Measurements from ENCODE around the gene ASIC4. TPM values are rescaled to one million over a fixed set of nuclear protein-coding genes. Genes with fewer than 3 reads are reported as not detected.

ASIC4 gene
- total and polyA plus RNA-seq, 9 of the 15 experiments (the other 6 are each of a cell fraction or from before 2014, with no cell fraction given) = 0.07 to 19.2 (median 4.8) TPM

GRCh38 chr2:219571311-219572236 lies 57.3 kb downstream of the ASIC4 start, which contains the start of gene OBSL1 (continued):
- TF ChIP-seq THRA (IDR thresholded peaks at IDR 0.05) (peak; percentile 88), HNRNPH1 (optimal IDR thresholded peaks at IDR 0.05; ENCODE audit: low read depth, low read length) (no peak), FOXO4 (CRISPR knock-in tag; IDR thresholded peaks at IDR 0.05) (no peak), NELFE (IDR thresholded peaks at IDR 0.05; ENCODE audit: insufficient read depth, insufficient read length) (no peak), CEBPB (tag; IDR thresholded peaks at IDR 0.05) (no peak), NEUROD1 (IDR thresholded peaks at IDR 0.05; ENCODE audit: borderline replicate concordance, low read depth, low read length, partially characterized antibody) (peak; percentile 85), CBX3 (IDR thresholded peaks at IDR 0.05; ENCODE audit: borderline replicate concordance in 1 of 2, low read length in 2 of 2) (peak in 1 of 2 experiments; percentile 42; a peak in 1 of 3 replicates), HMGXB4 (CRISPR knock-in tag; IDR thresholded peaks at IDR 0.05) (no peak), ATF1 (CRISPR knock-in tag; IDR thresholded peaks at IDR 0.05) (no peak), ATF1 (tag; IDR thresholded peaks at IDR 0.05) (peak; percentile 85), MAZ (CRISPR knock-in tag; conservative IDR thresholded peaks at IDR 0.05 in 1 of 2, IDR thresholded peaks at IDR 0.05 in 1 of 2) (peak in 1 of 2 experiments; percentile 59; a peak in 2 of 4 replicates), CBX1 (IDR thresholded peaks at IDR 0.05; ENCODE audit: low read depth) (no peak), ZBTB9 (CRISPR knock-in tag; IDR thresholded peaks at IDR 0.05) (no peak), CBX5 (IDR thresholded peaks at IDR 0.05; ENCODE audit: borderline replicate concordance, low read depth) (no peak), RBM39 (optimal IDR thresholded peaks at IDR 0.05; ENCODE audit: low read depth, low read length) (peak; percentile 42), GMEB1 (CRISPR knock-in tag; IDR thresholded peaks at IDR 0.05) (no peak), ETV5 (CRISPR knock-in tag; IDR thresholded peaks at IDR 0.05; ENCODE audit: low read depth) (peak; percentile 51; the same call in 1 of the 2 replicates), ZSCAN29 (IDR thresholded peaks at IDR 0.05) (no peak), MTA3 (IDR thresholded peaks at IDR 0.05; ENCODE audit: borderline replicate concordance) (peak; percentile 72), ZNF174 (CRISPR knock-in tag; IDR thresholded peaks at IDR 0.05) (no peak), MTA2 (IDR thresholded peaks at IDR 0.05; ENCODE audit: low read depth) (peak; percentile 80)

Measured in K562 (cell line).